Stimulated activated naive CD8-positive, alpha-beta T cell treated with anti-CD3 and anti-CD28 coated beads, Interleukin-15, Interleukin-2, amounts not matched to agents 100 ng/mL and 50 ng/mL, for 24 hours (primary cell): ENCODE data around the gene MYH10.

Source experiments
- H3K27ac Mint-ChIP-seq: one replicate; pipeline ENCODE4 v1.8.0; 2021; ENCODE audit warnings: mild to moderate bottlenecking, mixed read lengths
- H3K27me3 Mint-ChIP-seq: one replicate; pipeline ENCODE4 v1.8.0; 2021; ENCODE audit warnings: mixed read lengths
- H3K36me3 Mint-ChIP-seq: one replicate; pipeline ENCODE4 v1.8.0; 2021; ENCODE audit warnings: low read depth, mixed read lengths
- H3K4me1 Mint-ChIP-seq: one replicate; pipeline ENCODE4 v1.8.0; 2021; ENCODE audit warnings: low read depth, mixed read lengths
- H3K4me3 Mint-ChIP-seq: one replicate; pipeline ENCODE4 v1.8.0; 2021; ENCODE audit warnings: mild to moderate bottlenecking, mixed read lengths
- H3K9me3 Mint-ChIP-seq: one replicate; pipeline ENCODE4 v1.8.0; 2021; ENCODE audit warnings: mixed read lengths

Gene MYH10

GRCh38 chr17:8518850-8519249, 111.7 kb downstream of the MYH10 start:
- Mint-ChIP-seq H3K36me3 (no peaks in the 10 kb centered on the region), H3K4me1 (no peaks in the 10 kb centered on the region), H3K4me3 (no peak overlapping the region), H3K27ac (no peak overlapping the region), H3K9me3 (no peaks in the 10 kb centered on the region), H3K27me3 (no peaks in the 10 kb centered on the region)

GRCh38 chr17:8518326-8518725, 112.2 kb downstream of the MYH10 start:
- Mint-ChIP-seq H3K36me3 (no peaks in the 10 kb centered on the region), H3K4me3 (no peak overlapping the region), H3K9me3 (no peaks in the 10 kb centered on the region), H3K4me1 (no peaks in the 10 kb centered on the region), H3K27me3 (no peaks in the 10 kb centered on the region), H3K27ac (no peak overlapping the region)

- H3K36me3 Mint-ChIP-seq = no peaks in the 10 kb centered on the region
- no peaks in the 10 kb centered on the region for H3K4me1 Mint-ChIP-seq
- H3K4me3 Mint-ChIP-seq = no peak overlapping the region
- no peak overlapping the region for H3K27ac Mint-ChIP-seq
- H3K27me3 Mint-ChIP-seq = no peaks in the 10 kb centered on the region
- H3K9me3 Mint-ChIP-seq = no peaks in the 10 kb centered on the region
Measured at GRCh38 chr17:8514801-8515200, 115.7 kb downstream of the MYH10 start.

- H3K36me3 Mint-ChIP-seq = no peaks in the 10 kb centered on the region
- H3K27me3 Mint-ChIP-seq = no peaks in the 10 kb centered on the region
- no peak overlapping the region for H3K4me3 Mint-ChIP-seq
- no peaks in the 10 kb centered on the region for H3K9me3 Mint-ChIP-seq
- H3K4me1 Mint-ChIP-seq = no peaks in the 10 kb centered on the region
- no peak overlapping the region for H3K27ac Mint-ChIP-seq
Measured at GRCh38 chr17:8506145-8506544, 124.4 kb downstream of the MYH10 start.

GRCh38 chr17:8504460-8505207, 125.9 kb downstream of the MYH10 start:
- H3K4me3 Mint-ChIP-seq = no peak overlapping the region
- no peaks in the 10 kb centered on the region for H3K27me3 Mint-ChIP-seq
- H3K9me3 Mint-ChIP-seq = no peaks in the 10 kb centered on the region
- no peak overlapping the region for H3K27ac Mint-ChIP-seq
- no peaks in the 10 kb centered on the region for H3K4me1 Mint-ChIP-seq
- no peaks in the 10 kb centered on the region for H3K36me3 Mint-ChIP-seq

GRCh38 chr17:8503807-8504206, 126.7 kb downstream of the MYH10 start:
- H3K9me3 Mint-ChIP-seq = no peaks in the 10 kb centered on the region
- H3K36me3 Mint-ChIP-seq = no peaks in the 10 kb centered on the region
- H3K27ac Mint-ChIP-seq = no peak overlapping the region
- H3K27me3 Mint-ChIP-seq = no peaks in the 10 kb centered on the region
- no peaks in the 10 kb centered on the region for H3K4me1 Mint-ChIP-seq
- no peak overlapping the region for H3K4me3 Mint-ChIP-seq

GRCh38 chr17:8503368-8503767, 127.2 kb downstream of the MYH10 start:
- Mint-ChIP-seq H3K9me3 (no peaks in the 10 kb centered on the region), H3K4me1 (no peaks in the 10 kb centered on the region), H3K27me3 (no peaks in the 10 kb centered on the region), H3K36me3 (no peaks in the 10 kb centered on the region), H3K27ac (no peak overlapping the region), H3K4me3 (no peak overlapping the region)

- Mint-ChIP-seq H3K27ac (no peak overlapping the region), H3K27me3 (no peaks in the 10 kb centered on the region)
Measured at GRCh38 chr17:8502126-8502525, 128.4 kb downstream of the MYH10 start.

GRCh38 chr17:8500609-8501008, 129.9 kb downstream of the MYH10 start:
- no peak overlapping the region for H3K4me3 Mint-ChIP-seq
- H3K9me3 Mint-ChIP-seq = no peaks in the 10 kb centered on the region
- no peak overlapping the region for H3K27ac Mint-ChIP-seq
- H3K36me3 Mint-ChIP-seq = no peaks in the 10 kb centered on the region
- no peaks in the 10 kb centered on the region for H3K27me3 Mint-ChIP-seq
- H3K4me1 Mint-ChIP-seq = no peaks in the 10 kb centered on the region

More at GRCh38 chr17:8502126-8502525, 128.4 kb downstream of the MYH10 start:
- Mint-ChIP-seq H3K4me1 (no peaks in the 10 kb centered on the region), H3K36me3 (no peaks in the 10 kb centered on the region), H3K4me3 (no peak overlapping the region), H3K9me3 (no peaks in the 10 kb centered on the region)

GRCh38 chr17:8499614-8500013, 130.9 kb downstream of the MYH10 start:
- H3K9me3 Mint-ChIP-seq = no peaks in the 10 kb centered on the region
- no peak overlapping the region for H3K4me3 Mint-ChIP-seq
- H3K27ac Mint-ChIP-seq = no peak overlapping the region
- no peaks in the 10 kb centered on the region for H3K27me3 Mint-ChIP-seq
- no peaks in the 10 kb centered on the region for H3K36me3 Mint-ChIP-seq
- no peaks in the 10 kb centered on the region for H3K4me1 Mint-ChIP-seq

- no peak overlapping the region for H3K4me3 Mint-ChIP-seq
- H3K4me1 Mint-ChIP-seq = no peaks in the 10 kb centered on the region
- no peaks in the 10 kb centered on the region for H3K9me3 Mint-ChIP-seq
- no peaks in the 10 kb centered on the region for H3K27me3 Mint-ChIP-seq
- no peak overlapping the region for H3K27ac Mint-ChIP-seq
- H3K36me3 Mint-ChIP-seq = peaks cover 2% of the 10 kb centered on the region
Measured at GRCh38 chr17:8499171-8499570, 131.4 kb downstream of the MYH10 start.

GRCh38 chr17:8496081-8496480, 134.4 kb downstream of the MYH10 start:
- Mint-ChIP-seq H3K4me3 (no peak overlapping the region), H3K9me3 (no peaks in the 10 kb centered on the region), H3K4me1 (no peaks in the 10 kb centered on the region), H3K36me3 (peaks cover 15% of the 10 kb centered on the region), H3K27ac (no peak overlapping the region), H3K27me3 (no peaks in the 10 kb centered on the region)

- no peak overlapping the region for H3K4me3 Mint-ChIP-seq
- no peaks in the 10 kb centered on the region for H3K4me1 Mint-ChIP-seq
- H3K36me3 Mint-ChIP-seq = peaks cover 24% of the 10 kb centered on the region
- no peaks in the 10 kb centered on the region for H3K9me3 Mint-ChIP-seq
- H3K27ac Mint-ChIP-seq = no peak overlapping the region
- no peaks in the 10 kb centered on the region for H3K27me3 Mint-ChIP-seq
Measured at GRCh38 chr17:8494506-8495111, 135.9 kb downstream of the MYH10 start.

- H3K9me3 Mint-ChIP-seq = no peaks in the 10 kb centered on the region
- no peak overlapping the region for H3K4me3 Mint-ChIP-seq
- H3K27me3 Mint-ChIP-seq = no peaks in the 10 kb centered on the region
- H3K36me3 Mint-ChIP-seq = peaks cover 24% of the 10 kb centered on the region
- no peak overlapping the region for H3K27ac Mint-ChIP-seq
- no peaks in the 10 kb centered on the region for H3K4me1 Mint-ChIP-seq
Measured at GRCh38 chr17:8494021-8494420, 136.5 kb downstream of the MYH10 start.

- Mint-ChIP-seq H3K4me1 (no peaks in the 10 kb centered on the region), H3K36me3 (peaks cover 24% of the 10 kb centered on the region), H3K27me3 (no peaks in the 10 kb centered on the region), H3K9me3 (no peaks in the 10 kb centered on the region), H3K27ac (no peak overlapping the region), H3K4me3 (no peak overlapping the region)
Measured at GRCh38 chr17:8492121-8492520, 138.4 kb downstream of the MYH10 start.
